IMR-90 (cell line): ENCODE data around the gene MMP25. TPM values are rescaled to one million over a fixed set of nuclear protein-coding genes. Genes with fewer than 3 reads are reported as not detected.

Experiments
- ATAC-seq: fragments of 200-7000 bp; cut with Tn5 transposase; 2 replicates; pipeline ENCODE4 v1.9.1; 2020; ENCODE audit warnings: low read depth, mild to moderate bottlenecking, moderate library complexity
- BruUV-seq: library from RNA; stranded (reverse); fragments of 400-500 nt; replicated peaks from 2 replicates; lab custom pipeline; 2021; lab: Mats Ljungman, UMichigan
- CTCF ChIA-PET: fragments of 300-600 bp; formaldehyde crosslinking; extraction: SDS; loops from one replicate; lab custom pipeline; 2021; ENCODE audit warnings: antibody characterized with exemption; lab: Yijun Ruan, JAX
- POLR2A ChIA-PET: fragments of 300-600 bp; sonication (Branson Sonifier 250); formaldehyde crosslinking; loops from one replicate; lab custom pipeline; 2022; ENCODE audit warnings: antibody characterized with exemption; ENCODE audit not compliant: unreplicated experiment; lab: Charles Lee
- DNase-seq: peaks from one replicate; pipeline ENCODE4 v3.0.0; 2013
- H2AFZ ChIP-seq: replicated peaks from 2 replicates; pipeline ENCODE3; 2013; ENCODE audit warnings: low read length, mild to moderate bottlenecking; ENCODE audit not compliant: poor library complexity
- H2AK5ac ChIP-seq: 2 replicates; pipeline ENCODE4 v1.6.1; 2013; ENCODE audit warnings: low read depth, low read length, inconsistent platforms
- H2AK9ac ChIP-seq: replicated peaks from 2 replicates; pipeline ENCODE3; 2013; ENCODE audit warnings: mild to moderate bottlenecking, low read depth, low read length, moderate library complexity; ENCODE audit not compliant: poor library complexity
- H2BK120ac ChIP-seq: 2 replicates; pipeline ENCODE4 v1.6.1; 2013; ENCODE audit warnings: low read depth, low read length, inconsistent platforms
- H2BK15ac ChIP-seq: 3 replicates; pipeline ENCODE4 v1.6.1; 2013; ENCODE audit warnings: low read depth, low read length, inconsistent platforms
- H2BK20ac ChIP-seq: 2 replicates; pipeline ENCODE4 v1.6.1; 2013; ENCODE audit warnings: low read depth, mild to moderate bottlenecking, inconsistent platforms, low read length, moderate library complexity
- H2BK5ac ChIP-seq: 2 replicates; pipeline ENCODE4 v1.6.1; 2013; ENCODE audit warnings: mild to moderate bottlenecking, low read depth, low read length, inconsistent platforms; ENCODE audit not compliant: poor library complexity, severe bottlenecking
- H3K14ac ChIP-seq: replicated peaks from 2 replicates; pipeline ENCODE4 v1.6.1; 2013; ENCODE audit warnings: low read depth, low read length, inconsistent platforms
- H3K18ac ChIP-seq: 2 replicates; pipeline ENCODE4 v1.6.1; 2013; ENCODE audit warnings: low read depth, low read length, control low read depth
- H3K23ac ChIP-seq: 2 replicates; pipeline ENCODE4 v1.6.1; 2013; ENCODE audit warnings: low read depth, low read length, inconsistent platforms
- H3K27ac ChIP-seq: 2 replicates; pipeline ENCODE4 v1.5.1; 2013; ENCODE audit warnings: mild to moderate bottlenecking, control low read depth, low read length; ENCODE audit not compliant: insufficient read depth
- H3K27me3 ChIP-seq: 2 replicates; pipeline ENCODE4 v1.6.1; 2013; ENCODE audit warnings: low read length; ENCODE audit not compliant: control insufficient read depth, insufficient read depth
- H3K36me3 ChIP-seq: 2 replicates; pipeline ENCODE4 v1.6.1; 2013; ENCODE audit warnings: low read length, mixed read lengths; ENCODE audit not compliant: control insufficient read depth, insufficient read depth
- H3K4ac ChIP-seq: 2 replicates; pipeline ENCODE4 v1.6.1; 2013; ENCODE audit warnings: low read depth, low read length, inconsistent platforms
- H3K4me1 ChIP-seq: 2 replicates; pipeline ENCODE4 v1.6.1; 2013; ENCODE audit warnings: low read length, mixed read lengths; ENCODE audit not compliant: control insufficient read depth, insufficient read depth
- H3K4me2 ChIP-seq: 2 replicates; pipeline ENCODE4 v1.6.1; 2013; ENCODE audit warnings: low read depth, mild to moderate bottlenecking, control low read depth, low read length, moderate library complexity
- H3K4me3 ChIP-seq: 2 replicates; pipeline ENCODE4 v1.5.1; 2013; ENCODE audit warnings: low read depth, mild to moderate bottlenecking, control low read depth, low read length, moderate library complexity; ENCODE audit not compliant: insufficient read depth
- H3K56ac ChIP-seq: 2 replicates; pipeline ENCODE4 v1.6.1; 2013; ENCODE audit warnings: low read length, inconsistent platforms; ENCODE audit not compliant: insufficient read depth; ENCODE audit errors: extremely low read depth
- H3K79me1 ChIP-seq, 2 experiments: 2 replicates each; pipeline ENCODE4 v1.6.1; 2013; ENCODE audit warnings: low read length in 2 of 2, inconsistent platforms in 1 of 2, low read depth in 1 of 2
- H3K9ac ChIP-seq: 2 replicates; pipeline ENCODE4 v1.6.1; 2013; ENCODE audit warnings: low read depth, low read length, control low read depth
- H3K9me1 ChIP-seq: 2 replicates; pipeline ENCODE4 v1.6.1; 2013; ENCODE audit warnings: low read length, inconsistent platforms; ENCODE audit not compliant: insufficient read depth
- H3K9me3 ChIP-seq: 2 replicates; pipeline ENCODE4 v1.6.1; 2013; ENCODE audit warnings: low read length; ENCODE audit not compliant: control insufficient read depth, insufficient read depth
- H4K20me1 ChIP-seq: 2 replicates; pipeline ENCODE4 v1.6.1; 2013; ENCODE audit warnings: low read length, inconsistent platforms; ENCODE audit not compliant: insufficient read depth
- H4K5ac ChIP-seq: 2 replicates; pipeline ENCODE4 v1.6.1; 2013; ENCODE audit warnings: mild to moderate bottlenecking, low read depth, low read length, control low read depth
- H4K8ac ChIP-seq, 2 experiments: 2 replicates each; pipeline ENCODE4 v1.6.1; 2013; ENCODE audit warnings: low read depth in 2 of 2, low read length in 2 of 2, control low read depth in 1 of 2, inconsistent platforms in 1 of 2
- H4K91ac ChIP-seq: 2 replicates; pipeline ENCODE4 v1.6.1; 2013; ENCODE audit warnings: low read depth, low read length, inconsistent platforms; ENCODE audit not compliant: insufficient read depth
- BHLHE40 ChIP-seq: fragments of 150-350 bp; IDR thresholded peaks from 2 replicates; pipeline ENCODE4 v1.6.1; 2016; ENCODE audit warnings: mild to moderate bottlenecking, low read depth, low read length
- CHD1 ChIP-seq: IDR thresholded peaks from 2 replicates; pipeline ENCODE4 v1.6.1; 2012; ENCODE audit warnings: low read depth, low read length, improper control_type of control experiment
- FOS ChIP-seq: fragments of 150-350 bp; IDR thresholded peaks from 2 replicates; pipeline ENCODE4 v1.6.1; 2016; ENCODE audit warnings: low read depth, low read length
- MAFK ChIP-seq: IDR thresholded peaks from 2 replicates; pipeline ENCODE4 v1.6.1; 2012; ENCODE audit warnings: low read depth, low read length, improper control_type of control experiment
- MAZ ChIP-seq: IDR thresholded peaks from 2 replicates; pipeline ENCODE4 v1.6.1; 2012; ENCODE audit warnings: low read depth, mild to moderate bottlenecking, low read length, improper control_type of control experiment, moderate library complexity, borderline replicate concordance
- NFE2L2 ChIP-seq: fragments of 150-350 bp; IDR thresholded peaks from 2 replicates; pipeline ENCODE4 v1.6.1; 2016; ENCODE audit warnings: low read depth, mild to moderate bottlenecking, low read length
- POLR2A ChIP-seq: IDR thresholded peaks from 2 replicates; pipeline ENCODE4 v1.6.1; 2012; ENCODE audit warnings: mild to moderate bottlenecking, low read depth, low read length
- RAD21 ChIP-seq: IDR thresholded peaks from 2 replicates; pipeline ENCODE4 v1.6.1; 2012; ENCODE audit warnings: low read length, improper control_type of control experiment
- RFX5 ChIP-seq: IDR thresholded peaks from 2 replicates; pipeline ENCODE4 v1.8.0; 2012; ENCODE audit warnings: low read depth, mild to moderate bottlenecking, low read length, moderate library complexity
- SMC3 ChIP-seq: fragments of 150-350 bp; IDR thresholded peaks from 2 replicates; pipeline ENCODE4 v1.6.1; 2016; ENCODE audit warnings: low read depth, mild to moderate bottlenecking, antibody characterized with exemption, low read length, moderate library complexity
- USF2 ChIP-seq: fragments of 150-350 bp; IDR thresholded peaks from 2 replicates; pipeline ENCODE4 v1.6.1; 2017; ENCODE audit warnings: mild to moderate bottlenecking, antibody characterized with exemption, low read length, low read depth
- WGBS, 2 experiments: methylation state at CpG; one replicate each; pipeline versions ENCODE4 v1.1.5 to v1.1.7; 2013; ENCODE audit warnings: missing lambda C conversion rate in 2 of 2; ENCODE audit not compliant: insufficient read length in 1 of 2; ENCODE audit errors: extremely low coverage in 2 of 2; 5-methylcytosine and 5-hydroxymethylcytosine counted together
- dilution Hi-C: fragments of 300-500 bp; cut with HindIII; formaldehyde crosslinking; loops from one replicate; pipeline ENCODE4 v1.14.3; 2018; ENCODE audit warnings: low sequenced_read_pairs; ENCODE audit not compliant: unreplicated experiment
- in situ Hi-C: fragments of 300-500 bp; cut with MboI; formaldehyde crosslinking; loops from 3 replicates; pipeline ENCODE4 v1.14.3; 2019; ENCODE audit warnings: low sequenced_read_pairs, inconsistent platforms, mixed read lengths
- intact Hi-C: fragments of 100-400 bp; cut with micrococcal nuclease; formaldehyde crosslinking; loops from 2 replicates; pipeline ENCODE4 v1.10.0; 2022
- polyA plus RNA-seq, 3 experiments: library from polyadenylated mRNA; depleted of rRNA; stranded (reverse); fragments of >200 nt; gene quantifications; 2 replicates each; pipeline ENCODE4 v1.2.3, GENCODE V29; 2012; ENCODE audit warnings: low replicate concordance in 1 of 3
- total RNA-seq: library from RNA; depleted of rRNA; stranded (reverse); fragments of >200 nt; gene quantifications from 2 replicates; pipeline ENCODE4 v1.2.3, GENCODE V29; 2012

Gene MMP25
- total and polyA plus RNA-seq, 2 of the 4 experiments (the other 2 are of a cell fraction) = 0.07 TPM; not detected in 1

- TF ChIP-seq CHD1 = no peak; the same call in 1 of the 2 replicates
- TF ChIP-seq RAD21 = no peak
- no peak for TF ChIP-seq NFE2L2
These were observed 24.7 kb upstream of the MMP25 start (continued) for GRCh38 chr16:3021449-3022207.

- Histone ChIP-seq H2AK9ac (peak overlapping the region; percentile 93), H4K20me1 (peaks cover 31% of the 10 kb centered on the region), H3K23ac (peak overlapping the region; percentile 100), H4K91ac (peak overlapping the region; percentile 99), H3K9me3 (no peaks in the 10 kb centered on the region), H3K4ac (peak overlapping the region; percentile 99), H3K9ac (peak overlapping the region; percentile 99), H4K8ac (peak overlapping the region; percentile 98), H2BK20ac (peak overlapping the region; percentile 75), H3K4me3 (peak overlapping the region; percentile 77), H3K56ac (peak overlapping the region; percentile 100), H2AK5ac (peak overlapping the region; percentile 99), H3K4me2 (peak overlapping the region; percentile 95), H2BK15ac (peak overlapping the region; percentile 87; the same call in 2 of the 3 replicates), H3K18ac (peak overlapping the region; percentile 96), H2BK120ac (peak overlapping the region; percentile 93), H3K27ac (peak overlapping the region; percentile 100), H3K79me1 (peaks cover 0 to 27% of the 10 kb centered on the region in 2 experiments; a peak in 2 of 4 replicates), H3K36me3 (peaks cover 22% of the 10 kb centered on the region), H3K27me3 (no peaks in the 10 kb centered on the region), H4K5ac (peak overlapping the region; percentile 90), H3K9me1 (no peaks in the 10 kb centered on the region), H3K14ac (peak overlapping the region; percentile 98), H3K4me1 (peaks cover 11% of the 10 kb centered on the region), H2AFZ (peak overlapping the region; percentile 16), H2BK5ac (peak overlapping the region; percentile 99)
- ATAC-seq (peak; percentile 15), DNase-seq (peak; percentile 95)
- no CpG with 5 or more reads among the region's 8 CpGs for WGBS, 2 experiments
- intact Hi-C loops (loop anchor here (1.0 kb wide), 1 partner anchor 39 kb away; no protein-coding TSS in a partner anchor), dilution Hi-C loops (no loop called here), in situ Hi-C loops (no loop called here)
- TF ChIP-seq SMC3 = no peak
- no peak for TF ChIP-seq RAD21
- TF ChIP-seq POLR2A = peak; percentile 23; the same call in 1 of the 2 replicates
- peak; percentile 0; the same call in 1 of the 2 replicates for TF ChIP-seq USF2
- TF ChIP-seq MAZ = peak; percentile 90
- TF ChIP-seq NFE2L2 = peak; percentile 31; the same call in 1 of the 2 replicates
- no peak for TF ChIP-seq RFX5
- TF ChIP-seq MAFK = no peak
- TF ChIP-seq FOS = peak; percentile 99
- peak; percentile 24; the same call in 1 of the 2 replicates for TF ChIP-seq BHLHE40
- ChIA-PET CTCF (interaction anchor here (2.7 kb wide), 1 partner anchor 9 kb away, joined by 12 read pairs; no protein-coding TSS in a partner anchor), POLR2A (interaction anchor here (1.4 to 2.0 kb wide), 2 partner anchors 9 to 10 kb away, joined by 3 to 7 read pairs; partner anchors contain the start of gene CLDN9)
- no TSS peak for BruUV-seq
These were observed 24.1 kb upstream of the MMP25 start for GRCh38 chr16:3022208-3022683.
